Sigmoid colon (tissue), 4 donors: Measurements from ENCODE around the gene PTRHD1.

Experiments used
- CTCF ChIP-seq, 4 experiments: fragments of 450-650 bp in 3 of 4; fragments of 200-600 bp in 1 of 4; IDR thresholded peaks; one replicate each; pipeline ENCODE4 v1.5.1; 2016 to 2019; ENCODE audit warnings: antibody characterized with exemption in 4 of 4, mild to moderate bottlenecking in 3 of 4, moderate library complexity in 2 of 4
- EP300 ChIP-seq, 4 donors: sonication (generic); formaldehyde crosslinking; IDR thresholded peaks; one replicate each; pipeline ENCODE4 v1.6.1; 2017; ENCODE audit warnings: antibody characterized with exemption in 4 of 4
- POLR2A ChIP-seq, 2 donors: fragments of 450-650 bp; IDR thresholded peaks; one replicate each; pipeline ENCODE4 v1.6.1; 2016; ENCODE audit warnings: antibody characterized with exemption in 2 of 2, mild to moderate bottlenecking in 2 of 2, moderate library complexity in 2 of 2

- TF ChIP-seq POLR2A (IDR thresholded peaks at IDR 0.05): no peak
- no peak for TF ChIP-seq CTCF (IDR thresholded peaks at IDR 0.05)
- TF ChIP-seq EP300 (IDR thresholded peaks at IDR 0.05): no peak
Measured at GRCh38 chr2:24742730-24743129, 50.5 kb downstream of the PTRHD1 start.
